T-cell (primary cell): ENCODE results near the gene PACRGL. TPM values are rescaled to one million over a fixed set of nuclear protein-coding genes. Genes with fewer than 3 reads are reported as not detected.
"Not testable (repeated sequence)": the region's sequence is repeated elsewhere in the genome, so short reads cannot be mapped to it uniquely, and the experiment has no call there.

Experiments used
- ATAC-seq, 4 experiments: fragments of 200-7000 bp in 3 of 4; fragments of 150-1000 bp in 1 of 4; cut with Tn5 transposase; replicated peaks in 1 of 4; 1 replicate in 3 of 4; 2 replicates in 1 of 4; pipeline ENCODE4 v1.10.0; 2021; ENCODE audit warnings: moderate library complexity in 3 of 4, mild to moderate bottlenecking in 2 of 4, moderate number of reproducible peaks in 1 of 4
- CTCF ChIA-PET, 2 donors: fragments of 300-600 bp; sonication (Branson Sonifier 250); formaldehyde crosslinking; loops; one replicate each; lab custom pipeline; 2022; ENCODE audit warnings: antibody characterized with exemption in 2 of 2; lab: Charles Lee
- POLR2A ChIA-PET, 2 donors: fragments of 300-600 bp; sonication (Branson Sonifier 250); formaldehyde crosslinking; loops; one replicate each; lab custom pipeline; 2022; ENCODE audit warnings: antibody characterized with exemption in 2 of 2; lab: Charles Lee
- DNase-seq, 35 experiments: peaks; one replicate each; pipeline versions ENCODE4 v3.0.0 to v3.0.0-alpha.2; 2013 to 2023
- H3K27ac ChIP-seq: one replicate; pipeline ENCODE4 v1.5.1; 2013; ENCODE audit warnings: low read length
- H3K27me3 ChIP-seq, 2 experiments: replicated peaks in 1 of 2; 1 replicate in 1 of 2; 2 replicates in 1 of 2; pipeline versions ENCODE4 v1.6.1 to v1.7.0; 2013; ENCODE audit warnings: low read length in 1 of 2, mixed read lengths in 1 of 2; ENCODE audit not compliant: control insufficient read depth in 2 of 2, insufficient read depth in 2 of 2; ENCODE audit errors: extremely low read depth in 1 of 2
- H3K36me3 ChIP-seq, 2 donors: 1 replicate in 1 of 2; 2 replicates in 1 of 2; pipeline versions ENCODE4 v1.6.1 to v1.7.0; 2013; ENCODE audit warnings: low read length in 1 of 2; ENCODE audit not compliant: control insufficient read depth in 2 of 2, insufficient read depth in 1 of 2; ENCODE audit errors: extremely low read depth in 1 of 2
- H3K4me1 ChIP-seq, 2 experiments: 1 replicate in 1 of 2; 2 replicates in 1 of 2; pipeline versions ENCODE4 v1.6.1 to v1.7.0; 2013; ENCODE audit warnings: low read length in 2 of 2, mixed read lengths in 1 of 2; ENCODE audit not compliant: insufficient read depth in 2 of 2, control insufficient read depth in 1 of 2; ENCODE audit errors: extremely low read depth in 1 of 2
- H3K4me3 ChIP-seq, 2 donors: 1 replicate in 1 of 2; 2 replicates in 1 of 2; pipeline versions ENCODE4 v1.5.1 to v1.7.0; 2013; ENCODE audit warnings: mild to moderate bottlenecking in 2 of 2, low read length in 1 of 2, moderate library complexity in 1 of 2; ENCODE audit not compliant: control insufficient read depth in 1 of 2; ENCODE audit errors: extremely low read depth in 1 of 2
- H3K9me3 ChIP-seq: 2 replicates; pipeline ENCODE4 v1.7.0; 2013
- H3K27ac Mint-ChIP-seq, 2 donors: one replicate each; pipeline ENCODE4 v1.8.0; 2020 to 2021; ENCODE audit warnings: mild to moderate bottlenecking in 2 of 2, mixed read lengths in 2 of 2
- H3K27me3 Mint-ChIP-seq, 2 donors: one replicate each; pipeline ENCODE4 v1.8.0; 2021 to 2022; ENCODE audit warnings: mixed read lengths in 2 of 2
- H3K36me3 Mint-ChIP-seq: one replicate; pipeline ENCODE4 v1.8.0; 2021; ENCODE audit warnings: mixed read lengths
- H3K4me1 Mint-ChIP-seq, 3 donors: one replicate each; pipeline ENCODE4 v1.8.0; 2020 to 2022; ENCODE audit warnings: mixed read lengths in 3 of 3, mild to moderate bottlenecking in 1 of 3
- H3K4me3 Mint-ChIP-seq, 3 donors: one replicate each; pipeline ENCODE4 v1.8.0; 2020 to 2022; ENCODE audit warnings: mild to moderate bottlenecking in 3 of 3, mixed read lengths in 3 of 3, moderate library complexity in 3 of 3
- H3K9me3 Mint-ChIP-seq, 3 donors: one replicate each; pipeline ENCODE4 v1.8.0; 2020 to 2022; ENCODE audit warnings: mixed read lengths in 3 of 3
- WGBS: methylation state at CpG from one replicate; pipeline ENCODE4 v1.1.5; 2013; ENCODE audit warnings: missing lambda C conversion rate; ENCODE audit not compliant: insufficient coverage; 5-methylcytosine and 5-hydroxymethylcytosine counted together
- total RNA-seq, 35 experiments: library from RNA in 6 of 35; stranded (reverse) in 6 of 35; fragments of 120-200 nt in 1 of 35; gene quantifications; one replicate each; pipeline versions ENCODE4 v1.2.1 to v1.2.4 and lab custom pipeline; 2013 to 2026

PACRGL gene
- total RNA-seq, 5 donors from 2014 or later (not counting 1 experiment from before 2014, with no cell fraction given), result 11.6 to 15.1 (median 13.4) TPM

DNA sequence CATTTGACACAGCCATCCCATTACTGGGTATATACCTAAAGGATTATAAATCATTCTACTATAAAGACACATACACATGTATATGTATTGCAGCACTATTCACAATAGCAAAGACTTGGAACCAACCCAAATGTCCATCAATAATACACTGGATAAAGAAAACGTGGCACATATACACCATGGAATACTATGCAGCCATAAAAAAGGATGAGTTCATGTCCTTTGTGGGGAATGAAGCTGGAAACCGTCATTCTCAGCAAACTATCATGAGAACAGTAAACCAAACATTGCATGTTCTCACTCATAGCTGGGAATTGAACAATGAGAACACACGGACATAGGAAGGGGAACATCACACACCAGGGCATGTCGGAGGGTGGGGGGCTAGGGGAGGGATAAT, 45.7 kb downstream of the PACRGL start:
- H3K4me3 ChIP-seq, CTCF ChIA-PET: not testable (repeated sequence)
- H3K36me3 Mint-ChIP-seq, result peaks cover 23% of the 10 kb centered on the region

DNA sequence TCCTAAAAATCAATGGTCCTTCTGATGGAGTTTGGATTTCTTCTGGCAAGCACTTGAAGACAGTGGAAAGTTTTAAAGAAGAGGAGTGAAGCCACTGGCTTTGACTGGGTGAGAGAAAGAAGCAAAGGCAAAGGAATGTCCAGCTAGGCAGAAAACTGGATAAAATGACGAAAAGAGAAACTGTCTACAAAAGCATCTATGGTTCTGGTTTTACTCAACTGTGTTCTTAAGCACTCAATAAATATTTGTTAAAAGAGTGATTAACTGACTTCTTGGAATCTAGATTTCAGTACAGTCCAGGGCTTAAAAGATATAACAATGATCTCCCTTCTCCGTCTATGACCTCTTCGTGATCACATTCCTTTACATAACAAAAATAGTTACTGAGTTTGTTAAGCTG, 52.4 kb downstream of the PACRGL start:
- Mint-ChIP-seq H3K27me3 (no peaks in the 10 kb centered on the region), H3K4me3 (no peak overlapping the region), H3K9me3 (no peaks in the 10 kb centered on the region), H3K27ac (no peak overlapping the region), H3K36me3 (peaks cover 20% of the 10 kb centered on the region), H3K4me1 (peaks cover 0 to 2% (median 0%) of the 10 kb centered on the region in 3 donors)
- no peaks in the 10 kb centered on the region for H3K27me3 ChIP-seq
- no peak overlapping the region for H3K27ac ChIP-seq
- H3K36me3 ChIP-seq, result peaks cover 0 to 4% of the 10 kb centered on the region in 2 donors
- H3K9me3 ChIP-seq, result no peaks in the 10 kb centered on the region
- ATAC-seq (no peak), DNase-seq (no peak)
- CTCF ChIA-PET, result no interaction called here
- POLR2A ChIA-PET, result no interaction called here
- no peak overlapping the region for H3K4me3 ChIP-seq
- H3K4me1 ChIP-seq, result no peaks in the 10 kb centered on the region
- no CpG with 5 or more reads among the region's 3 CpGs for WGBS

More for the DNA sequence above, 45.7 kb downstream of the PACRGL start:
- H3K4me3 Mint-ChIP-seq, H3K27ac ChIP-seq, H3K4me1 Mint-ChIP-seq, H3K27ac Mint-ChIP-seq, ATAC-seq, H3K27me3 Mint-ChIP-seq, POLR2A ChIA-PET, H3K4me1 ChIP-seq, H3K36me3 ChIP-seq, H3K9me3 ChIP-seq, DNase-seq, H3K27me3 ChIP-seq: not testable (repeated sequence)
- WGBS, result no CpG with 5 or more reads among the region's 4 CpGs
- H3K9me3 Mint-ChIP-seq, result peaks cover 5 to 30% (median 17%) of the 10 kb centered on the region in 3 donors

DNA sequence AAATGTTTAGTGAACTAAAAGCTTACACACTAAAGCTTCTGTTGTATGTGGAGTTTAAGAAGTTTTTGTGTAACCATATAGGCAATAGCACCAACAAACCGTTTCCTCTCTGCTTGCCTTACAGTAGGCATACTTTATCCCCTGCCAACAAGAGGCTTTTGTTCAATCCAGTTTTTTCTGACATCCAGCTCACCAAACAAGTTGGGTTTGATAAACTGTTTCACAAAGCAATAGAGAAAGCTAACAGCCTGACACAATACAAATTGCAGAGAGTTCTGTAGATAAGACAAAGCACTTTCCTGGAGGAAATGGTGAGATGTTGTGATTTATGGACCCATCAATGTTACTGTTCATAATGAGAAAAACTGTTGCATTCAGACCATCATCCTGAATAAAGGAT, 53.8 kb downstream of the PACRGL start:
- Mint-ChIP-seq H3K27me3 (no peaks in the 10 kb centered on the region), H3K9me3 (no peaks in the 10 kb centered on the region), H3K4me3 (no peak overlapping the region), H3K27ac (no peak overlapping the region), H3K36me3 (peaks cover 20% of the 10 kb centered on the region), H3K4me1 (peaks cover 0 to 2% (median 0%) of the 10 kb centered on the region in 3 donors)
- ATAC-seq, result no peak
- Histone ChIP-seq H3K27me3 (no peaks in the 10 kb centered on the region), H3K27ac (no peak overlapping the region), H3K9me3 (no peaks in the 10 kb centered on the region), H3K4me3 (no peak overlapping the region), H3K36me3 (peaks cover 0 to 4% of the 10 kb centered on the region in 2 donors), H3K4me1 (no peaks in the 10 kb centered on the region)
- no peak for DNase-seq
- CTCF ChIA-PET, result no interaction called here
- no CpG with 5 or more reads among the region's 1 CpG for WGBS
- POLR2A ChIA-PET, result no interaction called here

DNA sequence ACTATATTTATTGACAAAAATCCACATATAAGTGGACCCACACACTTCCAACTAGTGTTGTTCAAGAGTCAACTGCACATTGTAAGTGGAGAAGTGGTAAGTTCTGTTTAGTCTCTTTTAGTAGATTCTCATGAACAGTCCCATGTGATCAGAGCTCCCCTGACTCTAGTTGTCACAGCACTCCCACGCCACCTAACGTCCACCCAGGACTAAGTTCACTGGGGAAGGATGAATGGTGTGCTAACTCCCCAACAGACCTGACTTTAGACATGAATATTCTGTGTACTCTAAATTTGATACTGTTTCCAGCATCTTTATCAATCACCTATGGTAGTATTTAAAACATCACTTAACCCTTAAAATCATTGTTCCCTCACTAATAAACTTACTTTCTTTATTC, 59.8 kb downstream of the PACRGL start:
- H3K4me3 Mint-ChIP-seq, result no peak overlapping the region
- no peaks in the 10 kb centered on the region for H3K9me3 Mint-ChIP-seq
- no peak overlapping the region for H3K4me3 ChIP-seq
- H3K27me3 ChIP-seq, result no peaks in the 10 kb centered on the region
- ATAC-seq (no peak), DNase-seq (no peak)
- ChIA-PET CTCF (no interaction called here), POLR2A (no interaction called here)
- H3K9me3 ChIP-seq, result no peaks in the 10 kb centered on the region
- H3K36me3 ChIP-seq, result no peaks in the 10 kb centered on the region
- H3K27ac ChIP-seq, result no peak overlapping the region
- no peaks in the 10 kb centered on the region for H3K36me3 Mint-ChIP-seq
- H3K4me1 Mint-ChIP-seq, result no peaks in the 10 kb centered on the region
- no peaks in the 10 kb centered on the region for H3K4me1 ChIP-seq
- H3K27me3 Mint-ChIP-seq, result no peaks in the 10 kb centered on the region
- H3K27ac Mint-ChIP-seq, result no peak overlapping the region
- no CpG with 5 or more reads among the region's 2 CpGs for WGBS

- Histone ChIP-seq H3K4me3 (no peak overlapping the region), H3K4me1 (no peaks in the 10 kb centered on the region), H3K36me3 (no peaks in the 10 kb centered on the region), H3K27me3 (no peaks in the 10 kb centered on the region), H3K27ac (no peak overlapping the region), H3K9me3 (no peaks in the 10 kb centered on the region)
- Mint-ChIP-seq H3K4me3 (no peak overlapping the region), H3K27me3 (no peaks in the 10 kb centered on the region), H3K27ac (no peak overlapping the region), H3K9me3 (no peaks in the 10 kb centered on the region), H3K4me1 (no peaks in the 10 kb centered on the region), H3K36me3 (no peaks in the 10 kb centered on the region)
- no peak for ATAC-seq
- no peak for DNase-seq
- CTCF ChIA-PET, result interaction anchor here in 1 of 2 donors (0.8 kb wide), 1 partner anchor 11 kb away, joined by 4 read pairs; no protein-coding TSS in a partner anchor
- POLR2A ChIA-PET, result no interaction called here
Observed at GRCh38 chr4:20761382-20761781, 61.1 kb downstream of the PACRGL start.

- H3K4me3 Mint-ChIP-seq, result no peak overlapping the region
- ATAC-seq (no peak), DNase-seq (no peak)
- no peaks in the 10 kb centered on the region for H3K36me3 Mint-ChIP-seq
- H3K27ac Mint-ChIP-seq, result no peak overlapping the region
- Histone ChIP-seq H3K4me1 (no peaks in the 10 kb centered on the region), H3K27me3 (no peaks in the 10 kb centered on the region), H3K4me3 (no peak overlapping the region), H3K36me3 (no peaks in the 10 kb centered on the region), H3K27ac (no peak overlapping the region), H3K9me3 (no peaks in the 10 kb centered on the region)
- POLR2A ChIA-PET, result no interaction called here
- WGBS, result no CpG with 5 or more reads among the region's 1 CpG
- CTCF ChIA-PET, result interaction anchor here in 1 of 2 donors (0.8 kb wide), 1 partner anchor 11 kb away, joined by 4 read pairs; no protein-coding TSS in a partner anchor
- H3K4me1 Mint-ChIP-seq, result no peaks in the 10 kb centered on the region
- H3K9me3 Mint-ChIP-seq, result no peaks in the 10 kb centered on the region
- H3K27me3 Mint-ChIP-seq, result no peaks in the 10 kb centered on the region
Observed at GRCh38 chr4:20761826-20762225, 61.6 kb downstream of the PACRGL start.
